Keratinocyte (primary cell): ENCODE results near the gene FMR1.

Experiments used
- CTCF ChIP-seq, 3 experiments: IDR thresholded peaks in 1 of 3; conservative IDR thresholded peaks in 1 of 3; optimal IDR thresholded peaks in 1 of 3; 2 replicates in 2 of 3; 3 replicates in 1 of 3; pipeline versions ENCODE3 to v1.5.1; 2011; ENCODE audit warnings: low read length in 3 of 3, mild to moderate bottlenecking in 3 of 3, moderate library complexity in 2 of 3, control low read depth in 1 of 3, inconsistent platforms in 1 of 3; ENCODE audit not compliant: insufficient read depth in 2 of 3; ENCODE audit errors: extremely low read depth in 1 of 3
- EZH2 ChIP-seq: IDR thresholded peaks from one replicate; pipeline ENCODE4 v1.6.1; 2012; ENCODE audit warnings: inconsistent platforms, mild to moderate bottlenecking, low read length, moderate library complexity

GRCh38 chrX:147901461-147902126 lies 10.1 kb upstream of the FMR1 start:
- TF ChIP-seq EZH2 (no peak), CTCF (optimal IDR thresholded peaks at IDR 0.05 in 1 of 3, IDR thresholded peaks at IDR 0.05 in 1 of 3, conservative IDR thresholded peaks at IDR 0.05 in 1 of 3; ENCODE audit: extremely low read depth in 1 of 3, insufficient read depth in 2 of 3, low read length in 3 of 3) (no peak)
